GM18526 (cell line): ENCODE results near the gene NELL1.

Experiments
- POLR2A ChIP-seq: IDR thresholded peaks from 3 replicates; pipeline ENCODE4 v1.6.1; 2011; ENCODE audit not compliant: insufficient read length; ENCODE audit errors: extremely low read depth

The NELL1 gene

GRCh38 chr11:21398195-21398594 lies 728.8 kb downstream of the NELL1 start:
- no peak for TF ChIP-seq POLR2A

GRCh38 chr11:21401496-21401895 lies 732.1 kb downstream of the NELL1 start:
- no peak for TF ChIP-seq POLR2A

GRCh38 chr11:21402274-21402673 lies 732.9 kb downstream of the NELL1 start:
- TF ChIP-seq POLR2A = no peak

GRCh38 chr11:21403069-21403468 lies 733.7 kb downstream of the NELL1 start:
- no peak for TF ChIP-seq POLR2A

- TF ChIP-seq POLR2A = no peak
Measured at GRCh38 chr11:21405422-21405821, 736.0 kb downstream of the NELL1 start.

GRCh38 chr11:21410513-21410912 lies 741.1 kb downstream of the NELL1 start:
- TF ChIP-seq POLR2A = no peak

GRCh38 chr11:21411104-21411503 lies 741.7 kb downstream of the NELL1 start:
- no peak for TF ChIP-seq POLR2A

- no peak for TF ChIP-seq POLR2A
Measured at GRCh38 chr11:21411597-21411996, 742.2 kb downstream of the NELL1 start.

- TF ChIP-seq POLR2A = no peak
Measured at GRCh38 chr11:21412652-21413383, 743.4 kb downstream of the NELL1 start.

GRCh38 chr11:21414953-21415352 lies 745.6 kb downstream of the NELL1 start:
- TF ChIP-seq POLR2A = no peak

GRCh38 chr11:21415606-21416005 lies 746.2 kb downstream of the NELL1 start:
- TF ChIP-seq POLR2A = no peak

- no peak for TF ChIP-seq POLR2A
Measured at GRCh38 chr11:21421711-21422329, 752.4 kb downstream of the NELL1 start.

- TF ChIP-seq POLR2A = no peak
Measured at GRCh38 chr11:21426931-21427330, 757.5 kb downstream of the NELL1 start.

GRCh38 chr11:21427726-21428125 lies 758.3 kb downstream of the NELL1 start:
- no peak for TF ChIP-seq POLR2A

- TF ChIP-seq POLR2A = no peak
Measured at GRCh38 chr11:21428796-21429195, 759.4 kb downstream of the NELL1 start.

- no peak for TF ChIP-seq POLR2A
Measured at GRCh38 chr11:21429401-21429800, 760.0 kb downstream of the NELL1 start.

GRCh38 chr11:21430537-21430936 lies 761.2 kb downstream of the NELL1 start:
- no peak for TF ChIP-seq POLR2A

GRCh38 chr11:21446939-21447590 lies 777.7 kb downstream of the NELL1 start:
- no peak for TF ChIP-seq POLR2A
